Activated CD4-positive, alpha-beta T cell treated with anti-CD3 and anti-CD28 coated beads, Interleukin-2, Interleukin-6, amounts not matched to agents 100 ng/mL and 50 ng/mL, durations not matched to agents 16 hours and 8 hours (primary cell): ENCODE results near the gene PEX26.
"Not testable (repeated sequence)": the region's sequence is repeated elsewhere in the genome, so short reads cannot be mapped to it uniquely, and the experiment has no call there.

Source experiments
- DNase-seq: peaks from one replicate; pipeline ENCODE4 v3.0.0-alpha.2; 2020

PEX26 gene

GRCh38 chr22:18077639-18078328, at the start of gene PEX26:
PEX26 (plus strand) TSS chr22:18077990; CDS start chr22:18078377, 387 bp downstream.
- peak; percentile 97 for DNase-seq

DNA sequence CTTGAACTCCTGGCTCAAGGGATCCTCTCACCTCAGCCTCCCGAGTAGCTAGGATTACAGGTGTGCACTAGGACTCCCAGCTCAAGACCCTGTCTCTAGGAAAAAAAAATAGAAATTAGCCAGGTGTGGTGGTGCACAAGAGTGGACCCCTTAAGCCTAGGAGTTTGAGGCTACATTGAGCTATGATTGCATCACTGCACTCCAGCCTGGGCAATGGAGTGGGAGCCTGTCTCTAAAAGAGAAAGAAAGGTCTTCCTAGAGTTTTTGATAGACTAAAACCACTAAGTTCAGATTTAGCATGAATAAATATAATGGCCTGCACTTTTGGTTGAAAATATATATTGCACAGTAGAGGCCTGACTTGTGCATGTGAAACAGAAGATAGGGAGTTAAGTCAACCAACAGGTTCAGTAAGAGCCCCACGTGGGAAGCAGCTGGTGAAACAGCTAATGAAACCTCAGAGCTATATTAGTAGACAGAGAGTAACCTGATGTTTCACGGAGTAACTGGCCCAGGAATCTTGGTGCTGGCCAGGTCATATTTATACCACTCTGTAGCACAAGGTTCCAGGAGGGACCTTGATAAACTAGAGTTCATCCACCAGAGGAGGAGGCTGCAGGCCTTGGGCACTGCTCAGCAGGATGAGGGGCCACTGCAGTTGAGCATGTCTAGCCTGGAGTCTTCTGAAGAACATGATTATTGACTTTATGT, 48.8 kb upstream of the PEX26 start:
- no peak for DNase-seq

DNA sequence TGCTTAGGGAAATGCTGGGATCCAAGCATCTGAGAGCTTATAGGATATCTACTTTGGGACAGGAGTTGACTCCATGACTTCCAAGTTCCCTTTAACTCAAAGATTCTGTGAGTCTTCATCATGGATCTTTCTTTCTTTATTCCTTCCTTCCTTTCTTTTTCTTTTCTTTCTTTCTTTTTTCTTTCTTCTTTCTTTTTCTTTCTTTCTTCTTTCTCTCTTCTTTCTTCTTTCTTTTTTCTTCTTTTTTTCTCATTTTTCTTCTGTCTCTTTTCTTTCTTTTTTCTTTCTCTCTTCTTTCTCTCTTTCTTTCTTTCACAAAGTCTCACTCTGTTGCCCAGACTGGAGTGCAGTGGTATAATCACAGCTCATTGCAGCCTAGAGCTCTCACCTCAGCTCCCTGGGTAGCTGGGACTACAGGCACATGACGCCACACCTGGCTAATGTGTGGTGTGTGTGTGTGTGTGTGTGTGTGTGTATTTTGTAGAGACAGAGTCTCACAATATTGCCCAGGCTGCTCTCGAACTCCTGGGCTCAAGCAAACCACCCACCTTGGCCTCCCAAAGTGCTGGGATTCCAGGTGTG, 48.0 kb upstream of the PEX26 start:
- DNase-seq = no peak

- DNase-seq = no peak
Observed at GRCh38 chr22:18031695-18032454, 45.9 kb upstream of the PEX26 start.

GRCh38 chr22:18032455-18033101, 45.2 kb upstream of the PEX26 start:
- DNase-seq = no peak

DNA sequence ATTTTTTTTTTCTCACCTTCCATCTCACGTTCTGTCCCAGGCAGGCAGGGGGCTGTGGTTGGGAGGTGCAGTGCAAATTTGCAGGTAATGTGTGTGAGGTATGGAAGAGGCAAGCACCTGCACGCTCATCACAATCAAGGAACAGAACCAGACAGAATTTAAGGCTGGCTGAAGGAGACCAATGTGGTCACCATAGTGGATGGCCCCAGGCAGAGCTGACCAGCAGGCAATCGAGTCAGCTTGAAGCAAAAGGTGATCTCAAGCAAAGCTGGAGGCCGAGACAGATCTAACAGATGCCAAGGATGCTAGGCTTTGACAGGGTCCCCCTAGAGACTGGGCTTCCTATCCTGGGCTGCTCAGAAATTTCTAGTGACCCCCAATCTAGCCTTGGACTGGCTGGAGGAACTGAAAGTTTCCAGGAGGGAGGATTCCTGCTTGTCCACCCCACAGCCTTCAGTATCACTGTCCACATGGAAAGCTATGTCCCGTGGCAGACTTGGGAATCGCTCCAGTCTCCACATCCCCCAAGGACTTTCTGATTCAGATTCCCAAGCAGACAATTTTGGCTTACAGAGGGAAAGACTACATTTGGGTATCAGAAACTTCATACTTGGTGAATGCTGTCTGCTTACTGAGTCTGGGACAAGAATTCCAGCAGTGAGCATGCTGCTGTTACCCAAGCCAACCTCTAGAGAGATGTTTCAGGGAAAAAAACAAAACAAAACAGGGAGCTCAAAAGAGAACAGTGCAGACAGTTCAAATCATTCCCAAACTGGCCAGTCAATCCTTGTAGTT, 44.4 kb upstream of the PEX26 start:
- no peak for DNase-seq

DNA sequence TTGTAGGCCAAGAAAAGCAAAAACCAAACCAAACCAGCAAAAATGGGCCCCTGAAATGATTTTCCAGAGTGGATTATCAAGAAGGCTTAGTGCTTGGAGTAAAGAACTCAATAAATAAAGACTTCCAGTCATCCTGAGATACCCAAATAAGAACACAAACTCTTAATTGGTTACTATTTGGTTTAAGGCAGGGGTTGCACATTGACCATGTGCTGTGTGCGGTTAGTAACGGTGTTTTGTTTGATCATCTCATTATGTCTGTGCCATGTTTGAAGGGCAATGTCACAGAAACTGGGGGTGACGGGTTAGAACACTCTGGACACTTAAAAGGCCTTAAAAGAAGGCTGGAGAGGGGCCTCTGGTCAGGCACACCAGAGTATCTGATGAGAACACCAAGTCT, 43.7 kb upstream of the PEX26 start:
- DNase-seq = no peak

DNA sequence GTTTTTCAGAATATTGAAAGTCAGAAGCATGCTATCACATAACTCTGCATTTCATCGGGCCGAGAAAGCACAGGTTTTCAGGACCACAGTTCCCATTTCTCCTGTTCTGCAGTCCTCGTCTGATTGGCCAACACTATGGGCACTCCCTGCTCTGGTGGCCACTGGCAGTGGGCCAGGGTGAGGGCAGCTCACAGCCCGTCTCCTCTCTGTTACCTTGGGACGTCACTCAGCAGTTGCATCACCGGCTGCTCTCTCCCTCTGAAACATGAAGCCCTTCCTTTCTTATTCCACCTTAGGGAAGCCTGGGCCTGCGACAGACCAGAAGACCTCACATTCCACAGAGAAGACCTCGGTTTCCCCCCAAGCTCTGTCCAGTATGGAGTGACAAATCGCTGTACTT, 42.0 kb upstream of the PEX26 start:
- DNase-seq = no peak

DNA sequence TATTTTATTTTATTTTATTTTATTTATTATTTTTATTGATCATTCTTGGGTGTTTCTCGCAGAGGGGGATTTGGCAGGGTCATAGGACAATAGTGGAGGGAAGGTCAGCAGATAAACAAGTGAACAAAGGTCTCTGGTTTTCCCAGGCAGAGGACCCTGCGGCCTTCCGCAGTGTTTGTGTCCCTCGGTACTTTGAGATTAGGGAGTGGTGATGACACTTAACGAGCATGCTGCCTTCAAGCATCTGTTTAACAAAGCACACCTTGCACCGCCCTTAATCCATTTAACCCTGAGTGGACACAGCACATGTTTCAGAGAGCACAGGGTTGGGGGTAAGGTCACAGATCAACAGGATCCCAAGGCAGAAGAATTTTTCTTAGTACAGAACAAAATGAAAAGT, 36.9 kb upstream of the PEX26 start:
- not testable (repeated sequence) for DNase-seq

DNA sequence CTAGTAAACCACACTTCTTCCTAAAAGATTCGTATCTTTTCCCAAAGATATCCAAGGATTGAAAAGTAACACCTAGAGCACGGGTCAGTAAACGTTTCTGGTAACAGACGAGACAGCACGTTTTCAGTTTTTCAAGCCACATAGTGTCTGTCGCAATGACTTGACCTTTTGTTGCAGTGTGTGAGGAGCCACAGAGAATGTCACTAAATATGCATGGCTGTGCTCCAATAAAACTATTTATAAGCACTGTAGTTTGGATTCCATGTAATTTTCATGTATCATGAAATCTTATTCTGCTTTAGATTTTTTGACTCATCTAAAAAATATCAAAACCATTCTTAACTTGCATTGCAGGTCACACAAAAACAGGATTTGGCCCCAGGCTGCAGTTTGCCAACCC, 35.1 kb upstream of the PEX26 start:
- no peak for DNase-seq

DNA sequence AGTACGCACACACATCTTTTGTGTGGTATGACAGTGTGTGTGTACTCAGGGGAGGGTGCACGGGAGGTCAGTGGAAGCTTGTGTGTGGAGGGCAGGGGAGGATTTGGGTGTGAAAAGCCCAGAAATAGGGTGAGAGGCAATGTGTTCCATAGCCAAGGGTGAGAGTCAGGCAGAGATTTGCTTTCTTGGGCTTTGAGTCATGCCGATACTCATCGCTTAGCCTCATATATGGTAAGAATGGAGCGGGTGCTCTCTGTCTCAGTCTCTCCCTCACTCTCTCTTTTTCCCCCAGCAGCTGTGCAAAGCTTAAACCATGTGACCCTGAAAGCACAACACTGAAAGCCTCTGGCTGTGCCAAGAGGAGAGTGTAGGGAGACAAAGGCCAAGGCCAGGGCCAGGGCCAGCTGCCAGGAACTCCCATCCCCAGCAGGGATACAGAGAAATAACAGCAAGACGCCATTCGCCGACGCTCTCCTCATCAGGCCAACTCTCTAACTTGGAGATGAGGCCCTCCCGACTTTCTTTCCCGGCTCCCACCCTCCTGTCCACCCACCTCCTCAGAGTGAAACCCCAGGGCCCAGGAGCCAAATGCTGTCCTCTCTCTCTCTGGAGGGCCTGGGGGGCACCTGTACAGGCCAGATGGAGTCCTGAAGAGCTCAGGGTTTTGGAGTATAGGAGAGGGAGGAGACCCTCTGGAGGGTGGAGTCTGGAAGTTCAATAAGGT, 33.1 kb upstream of the PEX26 start:
- DNase-seq = no peak

DNA sequence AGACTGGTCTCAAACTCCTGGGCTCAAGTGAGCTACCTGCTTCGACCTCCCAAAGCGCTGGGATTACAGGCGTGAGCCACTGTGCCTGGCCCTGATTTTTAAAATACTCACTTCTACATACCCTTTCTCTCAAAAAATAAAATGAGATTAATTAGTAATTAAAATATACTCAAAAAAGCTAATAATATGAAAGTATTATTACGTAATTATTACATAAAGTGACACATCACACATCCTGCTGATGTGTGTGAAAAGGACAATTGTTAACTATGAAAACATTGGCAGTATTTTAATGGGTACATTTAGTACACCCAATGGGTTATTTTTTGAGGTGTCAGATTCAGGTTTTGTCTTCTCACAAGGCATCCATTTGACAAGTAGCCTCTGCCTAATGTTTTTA, 32.0 kb upstream of the PEX26 start:
- no peak for DNase-seq

DNA sequence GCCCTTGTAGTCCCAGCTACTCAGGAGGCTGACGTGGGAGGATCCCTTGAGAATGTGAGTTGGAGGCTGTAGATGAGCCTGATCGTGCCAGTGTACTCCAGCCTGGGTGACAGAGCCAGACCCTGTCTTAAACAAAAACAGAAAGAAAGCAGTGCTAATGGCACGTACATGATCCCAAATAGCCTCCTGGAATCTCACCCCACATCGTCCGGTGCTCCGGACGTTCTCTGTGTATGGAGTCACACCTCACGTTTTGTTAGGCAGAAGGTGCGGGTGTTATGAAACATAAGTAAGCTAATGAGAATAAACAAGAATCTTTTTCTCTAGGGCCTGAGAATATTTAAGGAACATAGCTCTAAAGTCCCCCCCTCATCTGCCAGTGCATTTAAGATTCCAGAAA, 29.7 kb upstream of the PEX26 start:
- DNase-seq = no peak

DNA sequence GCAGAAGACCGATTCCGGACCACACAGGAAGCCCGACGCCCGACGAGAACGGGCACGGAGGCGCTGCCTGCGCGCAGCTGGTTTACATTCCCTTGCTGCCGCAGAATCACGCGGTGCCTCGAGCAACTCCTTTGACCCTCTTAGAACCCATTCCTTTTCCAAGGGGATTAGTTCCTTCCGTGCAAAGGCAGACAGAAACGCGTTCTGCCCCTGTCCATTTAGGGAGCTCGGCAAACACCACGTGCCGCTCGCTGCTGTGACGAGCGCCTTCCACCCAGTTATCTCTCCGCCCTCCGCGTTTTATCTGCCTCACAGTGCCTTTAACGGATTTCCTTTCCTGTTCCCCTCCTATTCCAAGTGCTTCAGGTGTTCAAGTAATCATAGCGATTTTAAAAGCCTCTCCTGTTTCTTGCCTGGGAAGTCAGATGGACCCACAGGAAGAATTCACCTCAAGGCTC, 29.3 kb upstream of the PEX26 start:
- DNase-seq = no peak

DNA sequence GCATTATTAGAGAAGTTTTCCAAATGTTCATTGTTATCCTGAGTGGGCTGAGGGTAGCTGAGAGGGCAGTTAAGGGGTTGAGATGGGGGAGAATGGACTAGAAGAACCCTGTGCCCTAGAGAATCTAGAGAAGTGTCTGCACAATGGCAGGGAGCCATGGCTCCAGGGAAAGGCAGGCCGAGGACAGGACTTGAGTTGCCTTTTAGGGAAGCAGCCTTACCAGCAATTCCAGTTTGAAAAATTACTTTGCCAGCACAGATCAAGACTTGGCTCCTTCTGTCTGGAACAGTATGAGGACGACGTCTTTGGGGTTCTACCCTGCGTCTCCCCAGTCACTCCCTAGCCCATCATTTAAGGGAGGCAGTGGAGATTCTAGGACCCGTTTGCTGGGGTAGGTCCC, 27.7 kb upstream of the PEX26 start:
- no peak for DNase-seq

- DNase-seq = not testable (repeated sequence)
Observed at GRCh38 chr22:18051113-18051512, 26.7 kb upstream of the PEX26 start.

- not testable (repeated sequence) for DNase-seq
Observed at GRCh38 chr22:18053216-18053946, 24.4 kb upstream of the PEX26 start.

DNA sequence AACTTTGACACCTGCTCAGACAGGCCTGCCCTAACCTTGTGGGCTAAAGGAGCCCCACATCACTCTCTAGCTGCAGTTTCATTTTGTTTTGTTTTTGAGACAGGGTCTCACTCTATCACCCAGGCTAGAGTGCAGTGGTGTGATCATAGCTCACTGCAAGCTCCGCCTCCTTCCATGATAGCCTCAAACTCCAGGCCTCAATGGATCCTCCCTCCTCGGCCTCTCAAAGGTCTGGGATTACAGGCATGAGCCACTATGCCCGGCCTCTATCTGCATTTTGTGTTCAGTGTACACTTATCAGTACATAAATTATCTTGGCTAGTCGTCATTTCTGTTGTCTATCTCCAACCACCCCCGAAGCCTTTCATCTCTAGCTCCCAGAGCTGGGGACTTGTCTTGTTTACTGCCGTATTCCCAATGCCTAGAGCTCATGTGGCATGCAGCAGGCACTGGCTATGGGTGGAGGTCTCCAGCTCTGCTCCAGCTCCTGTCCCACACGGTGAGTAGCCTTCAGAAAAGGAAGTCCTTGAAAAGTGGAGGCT, 22.1 kb upstream of the PEX26 start:
- DNase-seq = no peak

- DNase-seq = no peak
Observed at GRCh38 chr22:18056161-18056666, 21.6 kb upstream of the PEX26 start.
